Prostate gland (tissue), 2 donors: ENCODE data around the gene ARHGEF26.

Experiments
- CTCF ChIP-seq, 4 experiments: fragments of 200-600 bp in 2 of 4; fragments of 450-650 bp in 2 of 4; sonication (generic) in 2 of 4; IDR thresholded peaks; 1 replicate in 3 of 4; 2 replicates in 1 of 4; pipeline ENCODE4 v1.5.1; 2016 to 2019; ENCODE audit warnings: antibody characterized with exemption in 4 of 4, mild to moderate bottlenecking in 2 of 4, moderate library complexity in 2 of 4
- POLR2A ChIP-seq: fragments of 450-650 bp; IDR thresholded peaks from one replicate; pipeline ENCODE4 v1.6.1; 2016; ENCODE audit warnings: antibody characterized with exemption, mild to moderate bottlenecking
- POLR2AphosphoS5 ChIP-seq: sonication (generic); formaldehyde crosslinking; IDR thresholded peaks from one replicate; pipeline ENCODE4 v1.6.1; 2017; ENCODE audit warnings: antibody characterized with exemption

- TF ChIP-seq POLR2AphosphoS5 (no peak), POLR2A (no peak), CTCF (IDR thresholded peaks at IDR 0.05) (no peak)
These were observed 7.6 kb upstream of the ARHGEF26 start for GRCh38 chr3:154113609-154114008.
